ENCODE results near the gene SMARCA2. TPM values are rescaled to one million over a fixed set of nuclear protein-coding genes. Genes with fewer than 3 reads are reported as not detected.
A peak's percentile ranks its signal among the peaks of the same experiment; 100 is the strongest.

Gene SMARCA2
- total and polyA plus RNA-seq, 2 donors (not counting 1 experiment from before 2014, with no cell fraction given): 75.3 to 250 TPM

GRCh38 chr9:2015581-2016407, 647 bp downstream of the SMARCA2 start:
- peak overlapping the region; percentile 100 for H3K4me3 Mint-ChIP-seq
- DNase-seq: peak; percentile 72
- H3K9me3 ChIP-seq (ENCODE audit: control extremely low read depth in 1 of 3, control insufficient read depth in 2 of 3, insufficient read depth in 1 of 3, low read length in 2 of 3): no peaks in the 10 kb centered on the region
- H3K27ac Mint-ChIP-seq: peak overlapping the region; percentile 99
- TF ChIP-seq EZH2 (IDR thresholded peaks at IDR 0.05; ENCODE audit: borderline replicate concordance, insufficient read depth, low read depth, low read length, poor library complexity, severe bottlenecking) (no peak), CTCF (IDR thresholded peaks at IDR 0.05) (no peak)
- intact Hi-C loops (cut with micrococcal nuclease): loop anchor here (1.0 to 10.0 kb wide), 3 partner anchors 11 to 819 kb away; no protein-coding TSS in a partner anchor
- H3K27me3 ChIP-seq (replicated peaks in 1 of 4; ENCODE audit: control extremely low read depth in 1 of 4, control insufficient read depth in 3 of 4, insufficient read depth in 4 of 4, low read length in 3 of 4): no peaks in the 10 kb centered on the region
- no peaks in the 10 kb centered on the region for H3K9me3 Mint-ChIP-seq (ENCODE audit: insufficient read depth)
- ChIA-PET POLR2A (interaction anchor here (0.6 to 2.0 kb wide), 4 partner anchors 29 to 1170 kb away, joined by 6 to 10 read pairs (median 8); no protein-coding TSS in a partner anchor), CTCF (no interaction called here)
- H3K27me3 Mint-ChIP-seq: peaks cover 17% of the 10 kb centered on the region
- H3K4me3 ChIP-seq (ENCODE audit: control extremely low read depth in 1 of 5, extremely low read depth in 1 of 5, insufficient read depth in 1 of 5, low read depth in 2 of 5, low read length in 4 of 5): peak overlapping the region; percentile 84 to 98 (median 89)
- H2AFZ ChIP-seq (ENCODE audit: insufficient read depth, low read depth, low read length, poor library complexity, severe bottlenecking): peak overlapping the region; percentile 82
- peaks cover 31% of the 10 kb centered on the region for H3K4me1 Mint-ChIP-seq
- H3K9ac ChIP-seq (ENCODE audit: low read length): peak overlapping the region; percentile 94
- WGBS (ENCODE audit: insufficient coverage): under 1% methylated on average over 45 of the region's 59 CpGs
- peaks cover 23 to 24% of the 10 kb centered on the region in 2 donors for H3K4me1 ChIP-seq (ENCODE audit: control insufficient read depth in 2 of 2, insufficient read depth in 2 of 2, low read length in 2 of 2)
- H3K36me3 ChIP-seq (replicated peaks in 1 of 2; ENCODE audit: control extremely low read depth in 1 of 2, control insufficient read depth in 1 of 2, extremely low read depth in 1 of 2, insufficient read depth in 2 of 2, low read length in 1 of 2): no peaks in the 10 kb centered on the region
- peaks cover 15% of the 10 kb centered on the region for H4K20me1 ChIP-seq (ENCODE audit: control insufficient read depth, insufficient read depth, low read length, poor library complexity, severe bottlenecking)
- peak overlapping the region; percentile 93 for H3K4me2 ChIP-seq (replicated peaks; ENCODE audit: low read depth, low read length, poor library complexity, severe bottlenecking)
- no peak for ATAC-seq (ENCODE audit: low read depth)
- peaks cover 39% of the 10 kb centered on the region for H3K79me2 ChIP-seq (ENCODE audit: control insufficient read depth, insufficient read depth, low read length)
- H3K27ac ChIP-seq (ENCODE audit: low read length in 2 of 2): peak overlapping the region; percentile 91 to 94
